Epithelial cell of proximal tubule (primary cell): ENCODE results near the gene MET. TPM values are rescaled to one million over a fixed set of nuclear protein-coding genes. Genes with fewer than 3 reads are reported as not detected.

Experiments
- DNase-seq: peaks from one replicate; pipeline ENCODE4 v3.0.0-alpha.2; 2011; ENCODE audit warnings: low read depth
- H3K4me3 ChIP-seq: 2 replicates; pipeline ENCODE4 v1.5.1; 2011; ENCODE audit warnings: low read depth, mild to moderate bottlenecking, low read length
- total RNA-seq: library from RNA; depleted of rRNA; stranded (reverse); fragments of >200 nt; gene quantifications from 2 replicates; pipeline ENCODE4 v1.2.3, GENCODE V29; 2015
- TF ChIP-seq, protein P1 (sequence below): conservative IDR thresholded peaks from 2 replicates; pipeline ENCODE4 v1.5.1; 2012; ENCODE audit warnings: low read depth, mild to moderate bottlenecking, low read length

The MET gene
- total RNA-seq, 1 donor from 2014 or later, result 155 TPM

DNA sequence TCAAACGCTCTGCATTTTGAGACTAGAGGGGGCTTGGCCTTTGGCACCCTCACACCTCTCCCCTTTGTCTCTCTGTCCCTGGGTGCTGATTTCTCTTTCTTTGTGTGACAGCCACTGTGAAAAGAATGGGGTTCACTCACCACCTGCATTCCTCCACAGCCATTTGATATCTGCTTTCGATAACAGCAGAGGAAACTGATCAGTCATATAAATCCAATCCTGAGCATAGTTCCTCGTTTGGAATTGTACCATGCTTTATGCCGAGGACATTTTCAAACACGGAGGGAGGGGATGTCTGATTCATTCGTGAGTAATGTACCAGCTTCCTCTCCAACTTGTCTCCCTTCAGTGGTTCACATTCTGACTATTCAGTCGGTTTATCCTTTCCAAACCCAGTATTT lies 15.8 kb downstream of the MET start:
- DNase-seq, result peak; percentile 70
- TF ChIP-seq, protein P1, sequence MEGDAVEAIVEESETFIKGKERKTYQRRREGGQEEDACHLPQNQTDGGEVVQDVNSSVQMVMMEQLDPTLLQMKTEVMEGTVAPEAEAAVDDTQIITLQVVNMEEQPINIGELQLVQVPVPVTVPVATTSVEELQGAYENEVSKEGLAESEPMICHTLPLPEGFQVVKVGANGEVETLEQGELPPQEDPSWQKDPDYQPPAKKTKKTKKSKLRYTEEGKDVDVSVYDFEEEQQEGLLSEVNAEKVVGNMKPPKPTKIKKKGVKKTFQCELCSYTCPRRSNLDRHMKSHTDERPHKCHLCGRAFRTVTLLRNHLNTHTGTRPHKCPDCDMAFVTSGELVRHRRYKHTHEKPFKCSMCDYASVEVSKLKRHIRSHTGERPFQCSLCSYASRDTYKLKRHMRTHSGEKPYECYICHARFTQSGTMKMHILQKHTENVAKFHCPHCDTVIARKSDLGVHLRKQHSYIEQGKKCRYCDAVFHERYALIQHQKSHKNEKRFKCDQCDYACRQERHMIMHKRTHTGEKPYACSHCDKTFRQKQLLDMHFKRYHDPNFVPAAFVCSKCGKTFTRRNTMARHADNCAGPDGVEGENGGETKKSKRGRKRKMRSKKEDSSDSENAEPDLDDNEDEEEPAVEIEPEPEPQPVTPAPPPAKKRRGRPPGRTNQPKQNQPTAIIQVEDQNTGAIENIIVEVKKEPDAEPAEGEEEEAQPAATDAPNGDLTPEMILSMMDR, result no peak

GRCh38 chr7:116689790-116690259 lies 17.8 kb downstream of the MET start:
- TF ChIP-seq, protein P1, result no peak
- H3K4me3 ChIP-seq, result no peak overlapping the region
- no peak for DNase-seq

More for the DNA sequence above, 15.8 kb downstream of the MET start:
- H3K4me3 ChIP-seq, result peak overlapping the region; percentile 27

DNA sequence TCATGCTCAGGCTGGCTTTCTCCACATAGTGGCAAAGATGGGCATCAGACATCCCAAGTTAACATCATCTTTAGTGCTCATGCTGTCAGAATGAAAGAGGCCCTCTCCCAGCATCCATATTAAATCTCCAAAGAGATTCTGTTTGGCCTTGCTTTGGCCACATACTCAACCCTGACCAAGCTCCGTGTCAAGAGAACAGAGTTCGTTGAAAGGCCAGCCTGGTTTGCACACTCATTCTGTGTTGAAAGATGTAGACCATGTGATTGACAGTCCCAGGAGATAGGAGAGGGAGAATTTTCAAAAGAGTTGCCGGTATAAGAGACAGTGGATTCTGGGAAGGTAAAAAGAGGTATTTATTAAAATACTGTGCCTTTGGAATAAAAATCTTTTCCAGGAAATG lies 19.7 kb downstream of the MET start:
- H3K4me3 ChIP-seq, result no peak overlapping the region
- TF ChIP-seq, protein P1, result no peak
- no peak for DNase-seq

- no peak overlapping the region for H3K4me3 ChIP-seq
- TF ChIP-seq, protein P1, result no peak
- no peak for DNase-seq
These were observed 20.7 kb downstream of the MET start for GRCh38 chr7:116692401-116693308.

- TF ChIP-seq, protein P1, result no peak
- DNase-seq, result no peak
- no peak overlapping the region for H3K4me3 ChIP-seq
These were observed 24.7 kb downstream of the MET start for GRCh38 chr7:116696707-116697106.

DNA sequence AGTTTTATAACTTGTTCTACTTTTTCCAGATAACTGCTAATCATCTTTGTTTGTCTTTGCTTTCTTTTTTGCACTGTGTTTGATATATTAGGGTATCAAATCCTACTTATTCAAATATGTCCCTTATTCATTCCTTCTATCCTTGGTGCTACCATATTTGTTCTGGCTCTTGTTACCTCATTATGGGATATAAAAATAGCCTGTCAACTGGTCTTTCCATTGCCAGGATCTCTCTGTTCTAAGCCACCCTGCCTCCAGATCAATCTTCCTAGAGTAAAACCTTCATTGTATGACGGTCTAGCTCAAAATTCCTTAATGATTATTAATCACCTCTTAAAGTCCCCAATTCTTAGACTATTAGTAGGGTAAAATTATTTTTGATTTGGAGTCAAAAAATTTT lies 25.2 kb downstream of the MET start:
- H3K4me3 ChIP-seq, result no peak overlapping the region
- DNase-seq, result no peak
- TF ChIP-seq, protein P1, result no peak

DNA sequence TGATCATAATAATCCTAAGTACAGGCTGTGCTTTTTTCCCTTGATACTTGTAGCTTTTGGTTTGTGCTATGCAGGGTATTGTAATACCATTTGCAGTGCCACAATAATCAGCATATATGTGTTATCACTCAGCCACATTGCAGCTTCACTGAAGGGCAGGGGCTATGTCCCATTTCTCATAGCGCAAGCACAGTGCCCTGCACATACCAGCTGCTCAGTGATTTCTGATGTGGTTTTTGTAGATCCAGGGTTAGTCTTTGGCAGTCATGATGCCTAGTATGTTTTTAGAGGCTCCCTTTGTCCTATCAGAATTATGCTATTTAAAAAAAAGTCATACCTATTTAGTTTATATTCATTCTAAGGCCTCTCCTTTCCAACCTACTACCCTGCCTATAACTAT lies 25.8 kb downstream of the MET start:
- TF ChIP-seq, protein P1, result no peak
- no peak for DNase-seq
- no peak overlapping the region for H3K4me3 ChIP-seq
